Tibial nerve (tissue), 3 donors: Measurements from ENCODE around the gene TTC39C.

Experiments
- CTCF ChIP-seq, 5 experiments: fragments of 200-600 bp in 3 of 5; fragments of 450-650 bp in 2 of 5; sonication (generic) in 3 of 5; IDR thresholded peaks; one replicate each; pipeline ENCODE4 v1.5.1; 2016 to 2019; ENCODE audit warnings: antibody characterized with exemption in 5 of 5, mild to moderate bottlenecking in 3 of 5, moderate library complexity in 2 of 5
- POLR2A ChIP-seq, 2 donors: fragments of 450-650 bp; IDR thresholded peaks; one replicate each; pipeline ENCODE4 v1.6.1; 2017; ENCODE audit warnings: antibody characterized with exemption in 2 of 2, mild to moderate bottlenecking in 2 of 2, moderate library complexity in 2 of 2

- TF ChIP-seq CTCF (IDR thresholded peaks at IDR 0.05) (no peak), POLR2A (IDR thresholded peaks at IDR 0.05) (no peak)
These were observed 126.1 kb downstream of the TTC39C start for GRCh38 chr18:24140697-24141096.
